GM21723 (cell line): ENCODE results near the gene SEC23B.
"Not testable (repeated sequence)": the region's sequence is repeated elsewhere in the genome, so short reads cannot be mapped to it uniquely, and the experiment has no call there.

Source experiments
- ATAC-seq: cut with Tn5 transposase; IDR thresholded peaks from one replicate; pipeline ENCODE4 v1.9.1; 2021; ENCODE audit warnings: mild to moderate bottlenecking, moderate library complexity; ENCODE audit not compliant: unreplicated experiment

SEC23B gene

GRCh38 chr20:18523066-18523465, 15.3 kb downstream of the SEC23B start:
- ATAC-seq = no peak

- ATAC-seq = no peak
Measured at GRCh38 chr20:18524646-18525045, 16.9 kb downstream of the SEC23B start.

GRCh38 chr20:18526761-18527160, 19.0 kb downstream of the SEC23B start:
- not testable (repeated sequence) for ATAC-seq

GRCh38 chr20:18527339-18527738, 19.6 kb downstream of the SEC23B start:
- ATAC-seq = no peak

- ATAC-seq = no peak
Measured at GRCh38 chr20:18527836-18528235, 20.1 kb downstream of the SEC23B start.

GRCh38 chr20:18529041-18529440, 21.3 kb downstream of the SEC23B start:
- no peak for ATAC-seq

- ATAC-seq = no peak
Measured at GRCh38 chr20:18532626-18533025, 24.9 kb downstream of the SEC23B start.

GRCh38 chr20:18533491-18533890, 25.8 kb downstream of the SEC23B start:
- ATAC-seq = no peak

- ATAC-seq = no peak
Measured at GRCh38 chr20:18533978-18534644, 26.4 kb downstream of the SEC23B start.

GRCh38 chr20:18537651-18538050, 29.9 kb downstream of the SEC23B start:
- ATAC-seq = no peak

GRCh38 chr20:18541741-18542140, 34.0 kb downstream of the SEC23B start:
- ATAC-seq = no peak

- ATAC-seq = no peak
Measured at GRCh38 chr20:18543216-18543615, 35.5 kb downstream of the SEC23B start.

- no peak for ATAC-seq
Measured at GRCh38 chr20:18543932-18544331, 36.2 kb downstream of the SEC23B start.

GRCh38 chr20:18545566-18545965, 37.8 kb downstream of the SEC23B start:
- no peak for ATAC-seq

- no peak for ATAC-seq
Measured at GRCh38 chr20:18548465-18548864, 40.7 kb downstream of the SEC23B start.

- no peak for ATAC-seq
Measured at GRCh38 chr20:18553746-18554145, 46.0 kb downstream of the SEC23B start.

- ATAC-seq = peak; percentile 98
Measured at GRCh38 chr20:18566892-18567738, 59.4 kb downstream of the SEC23B start, which contains the start of gene SMIM26. SMIM26 (plus strand) TSS chr20:18567432; CDS start chr20:18567479, 47 bp downstream.

GRCh38 chr20:18567739-18568091, 60.0 kb downstream of the SEC23B start:
- peak; percentile 15 for ATAC-seq

- ATAC-seq = no peak
Measured at GRCh38 chr20:18571009-18571408, 63.3 kb downstream of the SEC23B start.

GRCh38 chr20:18571578-18571977, 63.8 kb downstream of the SEC23B start:
- no peak for ATAC-seq

- no peak for ATAC-seq
Measured at GRCh38 chr20:18577942-18578341, 70.2 kb downstream of the SEC23B start.

GRCh38 chr20:18578581-18578980, 70.8 kb downstream of the SEC23B start:
- ATAC-seq = no peak
